GM23338 (cell line): ENCODE data around the gene AIFM2. TPM values are rescaled to one million over a fixed set of nuclear protein-coding genes. Genes with fewer than 3 reads are reported as not detected.

Experiments
- ATAC-seq: fragments of 200-7000 bp; cut with Tn5 transposase; 3 replicates; pipeline ENCODE4 v1.9.1; 2020
- DNase-seq: peaks from one replicate; pipeline ENCODE4 v3.0.0-alpha.2; 2015; ENCODE audit warnings: low spot score
- H2AFZ ChIP-seq: fragments of 200-600 bp; sonication (generic); 2 replicates; pipeline ENCODE4 v1.8.0; 2016; ENCODE audit warnings: antibody characterized with exemption, mild to moderate bottlenecking, moderate library complexity
- H3F3A ChIP-seq: fragments of 200-600 bp; sonication (generic); replicated peaks from 2 replicates; pipeline ENCODE4 v1.8.0; 2017; ENCODE audit warnings: antibody characterized with exemption, mixed run types, low read depth
- H3K27ac ChIP-seq: fragments of 200-600 bp; sonication (generic); 2 replicates; pipeline ENCODE4 v1.6.1; 2016; ENCODE audit warnings: low read depth
- H3K27me3 ChIP-seq: fragments of 200-600 bp; sonication (generic); 2 replicates; pipeline ENCODE4 v1.8.0; 2016; ENCODE audit warnings: mild to moderate bottlenecking, mixed run types, moderate library complexity; ENCODE audit not compliant: insufficient read depth
- H3K36me3 ChIP-seq: fragments of 200-600 bp; sonication (generic); 2 replicates; pipeline ENCODE4 v1.8.0; 2016; ENCODE audit warnings: mild to moderate bottlenecking; ENCODE audit not compliant: insufficient read depth
- H3K4me1 ChIP-seq: fragments of 200-600 bp; sonication (generic); 2 replicates; pipeline ENCODE4 v1.8.0; 2016; ENCODE audit warnings: mild to moderate bottlenecking, moderate library complexity; ENCODE audit not compliant: insufficient read depth
- H3K4me2 ChIP-seq: fragments of 200-600 bp; sonication (generic); 2 replicates; pipeline ENCODE4 v1.7.1; 2017; ENCODE audit warnings: mixed run types
- H3K4me3 ChIP-seq: fragments of 200-600 bp; sonication (generic); 2 replicates; pipeline ENCODE4 v1.6.1; 2016; ENCODE audit warnings: mixed run types
- H3K79me2 ChIP-seq: fragments of 200-600 bp; sonication (generic); replicated peaks from 2 replicates; pipeline ENCODE4 v1.8.0; 2017; ENCODE audit warnings: mild to moderate bottlenecking; ENCODE audit not compliant: insufficient read depth
- H3K9me2 ChIP-seq: fragments of 200-600 bp; sonication (generic); 2 replicates; pipeline ENCODE4 v1.8.0; 2017; ENCODE audit not compliant: insufficient read depth
- H4K20me1 ChIP-seq: fragments of 200-600 bp; sonication (generic); replicated peaks from 2 replicates; pipeline ENCODE4 v1.8.0; 2017; ENCODE audit warnings: mild to moderate bottlenecking; ENCODE audit not compliant: insufficient read depth
- H3K27ac Mint-ChIP-seq: 2 replicates; pipeline ENCODE4 v1.8.0; 2020; ENCODE audit warnings: inconsistent platforms, mild to moderate bottlenecking, moderate library complexity, mixed read lengths
- H3K27me3 Mint-ChIP-seq: 3 replicates; pipeline ENCODE4 v1.8.0; 2022; ENCODE audit warnings: low read depth, mild to moderate bottlenecking, moderate library complexity, mixed read lengths, inconsistent platforms; ENCODE audit not compliant: insufficient read depth, poor library complexity
- H3K36me3 Mint-ChIP-seq: 3 replicates; pipeline ENCODE4 v1.8.0; 2021; ENCODE audit warnings: low read depth, mild to moderate bottlenecking, inconsistent platforms, moderate library complexity, mixed read lengths
- H3K4me1 Mint-ChIP-seq: 3 replicates; pipeline ENCODE4 v1.8.0; 2020; ENCODE audit warnings: mild to moderate bottlenecking, inconsistent platforms, mixed read lengths
- H3K4me3 Mint-ChIP-seq: 3 replicates; pipeline ENCODE4 v1.8.0; 2021; ENCODE audit warnings: moderate library complexity, mild to moderate bottlenecking, inconsistent platforms, mixed read lengths
- H3K9me3 Mint-ChIP-seq: 3 replicates; pipeline ENCODE4 v1.8.0; 2020; ENCODE audit warnings: moderate library complexity, mild to moderate bottlenecking, inconsistent platforms, mixed read lengths
- EZH2 ChIP-seq: fragments of 200-600 bp; sonication (generic); IDR thresholded peaks from one replicate; pipeline ENCODE4 v1.8.0; 2017; ENCODE audit warnings: antibody characterized with exemption, mild to moderate bottlenecking, low read depth; ENCODE audit not compliant: unreplicated experiment
- JUNB ChIP-seq: IDR thresholded peaks from one replicate; pipeline ENCODE4 v1.6.1; 2016; ENCODE audit warnings: antibody characterized with exemption; ENCODE audit not compliant: unreplicated experiment
- POLR2AphosphoS5 ChIP-seq: IDR thresholded peaks from 2 replicates; pipeline ENCODE4 v1.6.1; 2016; ENCODE audit warnings: antibody characterized with exemption, low read depth
- REST ChIP-seq: IDR thresholded peaks from one replicate; pipeline ENCODE4 v1.6.1; 2018; ENCODE audit warnings: antibody characterized with exemption; ENCODE audit not compliant: unreplicated experiment
- ZNF114 ChIP-seq: fragments of 250-450 bp; sonication (Bioruptor Pico); IDR thresholded peaks from 2 replicates; pipeline ENCODE4 v1.5.0; 2020; ENCODE audit warnings: mild to moderate bottlenecking, moderate library complexity
- ZNF331 ChIP-seq: fragments of 250-450 bp; sonication (Bioruptor Pico); IDR thresholded peaks from 2 replicates; pipeline ENCODE4 v1.5.0; 2020; ENCODE audit warnings: low read depth, mild to moderate bottlenecking, moderate library complexity
- ZNF462 ChIP-seq: fragments of 250-450 bp; sonication (Bioruptor Pico); IDR thresholded peaks from 2 replicates; pipeline ENCODE4 v1.5.0; 2020; ENCODE audit warnings: mild to moderate bottlenecking, moderate library complexity
- polyA plus RNA-seq: library from polyadenylated mRNA; unstranded; fragments of >200 nt; fragmentation: Nextera tagmentation; extraction: Ambion mirVana; gene quantifications from 2 replicates; pipeline ENCODE4 v1.2.1, GENCODE V29; 2016
- total RNA-seq: library from RNA; depleted of rRNA; stranded (reverse); fragments of >200 nt; shearing (Covaris generic); gene quantifications from 2 replicates; pipeline ENCODE4 v1.2.3, GENCODE V29; 2014
- TF ChIP-seq, protein P1 (sequence below), 2 experiments: fragments of 200-600 bp in 1 of 2; sonication (generic) in 1 of 2; conservative IDR thresholded peaks; 2 replicates each; pipeline versions ENCODE4 v1.5.1 to v1.6.1; 2016 to 2017; ENCODE audit warnings: antibody characterized with exemption in 2 of 2, low read depth in 2 of 2, mild to moderate bottlenecking in 2 of 2, moderate library complexity in 1 of 2

The AIFM2 gene
- total and polyA plus RNA-seq, 2 experiments from 2014 or later: 3.2 to 3.6 TPM

DNA sequence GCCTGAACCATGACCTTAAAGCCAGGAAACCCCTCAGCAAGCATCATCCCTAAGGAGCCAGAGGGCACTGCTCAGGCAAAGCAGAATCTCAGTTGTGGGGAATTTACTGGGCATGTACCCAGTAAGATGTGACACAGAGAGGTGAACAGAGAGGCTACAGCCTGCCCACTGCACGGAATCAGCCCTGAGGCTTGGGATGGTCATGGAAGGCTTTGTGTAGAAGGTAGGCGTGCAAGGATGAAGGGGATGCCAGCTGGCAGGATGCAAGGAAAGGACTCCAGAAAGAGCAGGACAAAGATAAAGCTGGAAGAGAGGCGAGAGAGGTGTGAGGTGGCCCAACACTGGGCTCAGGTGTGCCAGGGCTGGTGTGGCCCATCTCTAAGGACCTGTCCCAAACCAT lies 2.4 kb upstream of the AIFM2 start (continued):
- TF ChIP-seq ZNF462 (CRISPR knock-in tag): no peak
- TF ChIP-seq POLR2AphosphoS5: no peak
- TF ChIP-seq, protein P1, sequence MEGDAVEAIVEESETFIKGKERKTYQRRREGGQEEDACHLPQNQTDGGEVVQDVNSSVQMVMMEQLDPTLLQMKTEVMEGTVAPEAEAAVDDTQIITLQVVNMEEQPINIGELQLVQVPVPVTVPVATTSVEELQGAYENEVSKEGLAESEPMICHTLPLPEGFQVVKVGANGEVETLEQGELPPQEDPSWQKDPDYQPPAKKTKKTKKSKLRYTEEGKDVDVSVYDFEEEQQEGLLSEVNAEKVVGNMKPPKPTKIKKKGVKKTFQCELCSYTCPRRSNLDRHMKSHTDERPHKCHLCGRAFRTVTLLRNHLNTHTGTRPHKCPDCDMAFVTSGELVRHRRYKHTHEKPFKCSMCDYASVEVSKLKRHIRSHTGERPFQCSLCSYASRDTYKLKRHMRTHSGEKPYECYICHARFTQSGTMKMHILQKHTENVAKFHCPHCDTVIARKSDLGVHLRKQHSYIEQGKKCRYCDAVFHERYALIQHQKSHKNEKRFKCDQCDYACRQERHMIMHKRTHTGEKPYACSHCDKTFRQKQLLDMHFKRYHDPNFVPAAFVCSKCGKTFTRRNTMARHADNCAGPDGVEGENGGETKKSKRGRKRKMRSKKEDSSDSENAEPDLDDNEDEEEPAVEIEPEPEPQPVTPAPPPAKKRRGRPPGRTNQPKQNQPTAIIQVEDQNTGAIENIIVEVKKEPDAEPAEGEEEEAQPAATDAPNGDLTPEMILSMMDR (conservative IDR thresholded peaks at IDR 0.05; ENCODE audit: low read depth in 2 of 2): no peak
- no peak for TF ChIP-seq JUNB
- no peak for TF ChIP-seq ZNF331
- no peak for TF ChIP-seq EZH2

- peak overlapping the region; percentile 91 for H3K4me2 ChIP-seq
- Mint-ChIP-seq H3K27ac (no peak overlapping the region), H3K4me3 (peak overlapping the region; percentile 85)
- no peak for TF ChIP-seq EZH2
- TF ChIP-seq REST: no peak
- TF ChIP-seq ZNF114: no peak
These were observed 1.1 kb downstream of the AIFM2 start for GRCh38 chr10:70131560-70131937.

More at GRCh38 chr10:70131560-70131937, 1.1 kb downstream of the AIFM2 start:
- H3K27me3 ChIP-seq: peaks cover 32% of the 10 kb centered on the region; the same call in 1 of the 2 replicates
- H3K9me2 ChIP-seq: no peaks in the 10 kb centered on the region
- no peak overlapping the region for H2AFZ ChIP-seq
- peaks cover 16% of the 10 kb centered on the region for H3K27me3 Mint-ChIP-seq
- H3K36me3 Mint-ChIP-seq: peaks cover under 1% of the 10 kb centered on the region; the same call in 1 of the 3 replicates
- peak overlapping the region; percentile 61; the same call in 1 of the 2 replicates for H3K4me3 ChIP-seq
- ATAC-seq (no peak), DNase-seq (no peak)
- no peaks in the 10 kb centered on the region for H3K36me3 ChIP-seq
- H3K4me1 ChIP-seq: peaks cover 5% of the 10 kb centered on the region; the same call in 1 of the 2 replicates
- H3F3A ChIP-seq: peaks cover 5% of the 10 kb centered on the region; the same call in 1 of the 2 replicates
- no peaks in the 10 kb centered on the region for H3K9me3 Mint-ChIP-seq
- H3K4me1 Mint-ChIP-seq: peaks cover 6% of the 10 kb centered on the region
- H3K79me2 ChIP-seq: no peaks in the 10 kb centered on the region
- no peak overlapping the region for H3K27ac ChIP-seq
- no peaks in the 10 kb centered on the region for H4K20me1 ChIP-seq
